Measurements from ENCODE around the gene R3HDM4. TPM values are rescaled to one million over a fixed set of nuclear protein-coding genes. Genes with fewer than 3 reads are reported as not detected.

R3HDM4 gene
- total and polyA plus RNA-seq, 10 of the 15 experiments (the other 5 are each of a cell fraction or from before 2014, with no cell fraction given), result 1.3 to 65.8 (median 27.7) TPM

GRCh38 chr19:892894-893689 lies 19.9 kb downstream of the R3HDM4 start, which contains the start of the genes MED16 and RNU6-9 (continued):
- TF ChIP-seq, protein P1, sequence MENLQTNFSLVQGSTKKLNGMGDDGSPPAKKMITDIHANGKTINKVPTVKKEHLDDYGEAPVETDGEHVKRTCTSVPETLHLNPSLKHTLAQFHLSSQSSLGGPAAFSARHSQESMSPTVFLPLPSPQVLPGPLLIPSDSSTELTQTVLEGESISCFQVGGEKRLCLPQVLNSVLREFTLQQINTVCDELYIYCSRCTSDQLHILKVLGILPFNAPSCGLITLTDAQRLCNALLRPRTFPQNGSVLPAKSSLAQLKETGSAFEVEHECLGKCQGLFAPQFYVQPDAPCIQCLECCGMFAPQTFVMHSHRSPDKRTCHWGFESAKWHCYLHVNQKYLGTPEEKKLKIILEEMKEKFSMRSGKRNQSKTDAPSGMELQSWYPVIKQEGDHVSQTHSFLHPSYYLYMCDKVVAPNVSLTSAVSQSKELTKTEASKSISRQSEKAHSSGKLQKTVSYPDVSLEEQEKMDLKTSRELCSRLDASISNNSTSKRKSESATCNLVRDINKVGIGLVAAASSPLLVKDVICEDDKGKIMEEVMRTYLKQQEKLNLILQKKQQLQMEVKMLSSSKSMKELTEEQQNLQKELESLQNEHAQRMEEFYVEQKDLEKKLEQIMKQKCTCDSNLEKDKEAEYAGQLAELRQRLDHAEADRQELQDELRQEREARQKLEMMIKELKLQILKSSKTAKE (IDR thresholded peaks at IDR 0.05; ENCODE audit: low read depth, poor library complexity, severe bottlenecking), result peak; percentile 90
- TF ChIP-seq, protein P2, sequence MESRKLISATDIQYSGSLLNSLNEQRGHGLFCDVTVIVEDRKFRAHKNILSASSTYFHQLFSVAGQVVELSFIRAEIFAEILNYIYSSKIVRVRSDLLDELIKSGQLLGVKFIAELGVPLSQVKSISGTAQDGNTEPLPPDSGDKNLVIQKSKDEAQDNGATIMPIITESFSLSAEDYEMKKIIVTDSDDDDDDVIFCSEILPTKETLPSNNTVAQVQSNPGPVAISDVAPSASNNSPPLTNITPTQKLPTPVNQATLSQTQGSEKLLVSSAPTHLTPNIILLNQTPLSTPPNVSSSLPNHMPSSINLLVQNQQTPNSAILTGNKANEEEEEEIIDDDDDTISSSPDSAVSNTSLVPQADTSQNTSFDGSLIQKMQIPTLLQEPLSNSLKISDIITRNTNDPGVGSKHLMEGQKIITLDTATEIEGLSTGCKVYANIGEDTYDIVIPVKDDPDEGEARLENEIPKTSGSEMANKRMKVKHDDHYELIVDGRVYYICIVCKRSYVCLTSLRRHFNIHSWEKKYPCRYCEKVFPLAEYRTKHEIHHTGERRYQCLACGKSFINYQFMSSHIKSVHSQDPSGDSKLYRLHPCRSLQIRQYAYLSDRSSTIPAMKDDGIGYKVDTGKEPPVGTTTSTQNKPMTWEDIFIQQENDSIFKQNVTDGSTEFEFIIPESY (IDR thresholded peaks at IDR 0.05), result no peak
- TF ChIP-seq HSF1 (IDR thresholded peaks at IDR 0.05; ENCODE audit: low read depth, low read length) (no peak), E2F8 (IDR thresholded peaks at IDR 0.05; ENCODE audit: low read depth, partially characterized antibody) (no peak), RCOR1 (conservative IDR thresholded peaks at IDR 0.05; ENCODE audit: low read depth, low read length) (no peak), ZNF384 (IDR thresholded peaks at IDR 0.05; ENCODE audit: borderline replicate concordance, low read depth, low read length) (no peak), FOXM1 (IDR thresholded peaks at IDR 0.05; ENCODE audit: low read depth, low read length) (no peak), ZNF622 (IDR thresholded peaks at IDR 0.05) (no peak)
- TF ChIP-seq, protein P3, sequence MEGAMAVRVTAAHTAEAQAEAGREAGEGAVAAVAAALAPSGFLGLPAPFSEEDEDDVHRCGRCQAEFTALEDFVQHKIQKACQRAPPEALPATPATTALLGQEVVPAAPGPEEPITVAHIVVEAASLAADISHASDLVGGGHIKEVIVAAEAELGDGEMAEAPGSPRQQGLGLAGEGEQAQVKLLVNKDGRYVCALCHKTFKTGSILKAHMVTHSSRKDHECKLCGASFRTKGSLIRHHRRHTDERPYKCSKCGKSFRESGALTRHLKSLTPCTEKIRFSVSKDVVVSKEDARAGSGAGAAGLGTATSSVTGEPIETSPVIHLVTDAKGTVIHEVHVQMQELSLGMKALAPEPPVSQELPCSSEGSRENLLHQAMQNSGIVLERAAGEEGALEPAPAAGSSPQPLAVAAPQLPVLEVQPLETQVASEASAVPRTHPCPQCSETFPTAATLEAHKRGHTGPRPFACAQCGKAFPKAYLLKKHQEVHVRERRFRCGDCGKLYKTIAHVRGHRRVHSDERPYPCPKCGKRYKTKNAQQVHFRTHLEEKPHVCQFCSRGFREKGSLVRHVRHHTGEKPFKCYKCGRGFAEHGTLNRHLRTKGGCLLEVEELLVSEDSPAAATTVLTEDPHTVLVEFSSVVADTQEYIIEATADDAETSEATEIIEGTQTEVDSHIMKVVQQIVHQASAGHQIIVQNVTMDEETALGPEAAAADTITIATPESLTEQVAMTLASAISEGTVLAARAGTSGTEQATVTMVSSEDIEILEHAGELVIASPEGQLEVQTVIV (IDR thresholded peaks at IDR 0.05; ENCODE audit: borderline replicate concordance, partially characterized antibody), result no peak
- TF ChIP-seq, protein P4, sequence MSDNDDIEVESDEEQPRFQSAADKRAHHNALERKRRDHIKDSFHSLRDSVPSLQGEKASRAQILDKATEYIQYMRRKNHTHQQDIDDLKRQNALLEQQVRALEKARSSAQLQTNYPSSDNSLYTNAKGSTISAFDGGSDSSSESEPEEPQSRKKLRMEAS (IDR thresholded peaks at IDR 0.05; ENCODE audit: low read depth, low read length), result 0 out of 2 replicates have a peak, but pooled peaks have one; percentile 57
- TF ChIP-seq, protein P5, sequence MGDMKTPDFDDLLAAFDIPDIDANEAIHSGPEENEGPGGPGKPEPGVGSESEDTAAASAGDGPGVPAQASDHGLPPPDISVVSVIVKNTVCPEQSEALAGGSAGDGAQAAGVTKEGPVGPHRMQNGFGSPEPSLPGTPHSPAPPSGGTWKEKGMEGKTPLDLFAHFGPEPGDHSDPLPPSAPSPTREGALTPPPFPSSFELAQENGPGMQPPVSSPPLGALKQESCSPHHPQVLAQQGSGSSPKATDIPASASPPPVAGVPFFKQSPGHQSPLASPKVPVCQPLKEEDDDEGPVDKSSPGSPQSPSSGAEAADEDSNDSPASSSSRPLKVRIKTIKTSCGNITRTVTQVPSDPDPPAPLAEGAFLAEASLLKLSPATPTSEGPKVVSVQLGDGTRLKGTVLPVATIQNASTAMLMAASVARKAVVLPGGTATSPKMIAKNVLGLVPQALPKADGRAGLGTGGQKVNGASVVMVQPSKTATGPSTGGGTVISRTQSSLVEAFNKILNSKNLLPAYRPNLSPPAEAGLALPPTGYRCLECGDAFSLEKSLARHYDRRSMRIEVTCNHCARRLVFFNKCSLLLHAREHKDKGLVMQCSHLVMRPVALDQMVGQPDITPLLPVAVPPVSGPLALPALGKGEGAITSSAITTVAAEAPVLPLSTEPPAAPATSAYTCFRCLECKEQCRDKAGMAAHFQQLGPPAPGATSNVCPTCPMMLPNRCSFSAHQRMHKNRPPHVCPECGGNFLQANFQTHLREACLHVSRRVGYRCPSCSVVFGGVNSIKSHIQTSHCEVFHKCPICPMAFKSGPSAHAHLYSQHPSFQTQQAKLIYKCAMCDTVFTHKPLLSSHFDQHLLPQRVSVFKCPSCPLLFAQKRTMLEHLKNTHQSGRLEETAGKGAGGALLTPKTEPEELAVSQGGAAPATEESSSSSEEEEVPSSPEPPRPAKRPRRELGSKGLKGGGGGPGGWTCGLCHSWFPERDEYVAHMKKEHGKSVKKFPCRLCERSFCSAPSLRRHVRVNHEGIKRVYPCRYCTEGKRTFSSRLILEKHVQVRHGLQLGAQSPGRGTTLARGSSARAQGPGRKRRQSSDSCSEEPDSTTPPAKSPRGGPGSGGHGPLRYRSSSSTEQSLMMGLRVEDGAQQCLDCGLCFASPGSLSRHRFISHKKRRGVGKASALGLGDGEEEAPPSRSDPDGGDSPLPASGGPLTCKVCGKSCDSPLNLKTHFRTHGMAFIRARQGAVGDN (IDR thresholded peaks at IDR 0.05), result 0 out of 2 replicates have a peak, but pooled peaks have one; percentile 69

Measured in GM12878 (cell line).